ENCODE data around the gene RICTOR. TPM values are rescaled to one million over a fixed set of nuclear protein-coding genes. Genes with fewer than 3 reads are reported as not detected.

RICTOR gene
- total RNA-seq, 2 experiments from 2014 or later: 125 TPM

DNA sequence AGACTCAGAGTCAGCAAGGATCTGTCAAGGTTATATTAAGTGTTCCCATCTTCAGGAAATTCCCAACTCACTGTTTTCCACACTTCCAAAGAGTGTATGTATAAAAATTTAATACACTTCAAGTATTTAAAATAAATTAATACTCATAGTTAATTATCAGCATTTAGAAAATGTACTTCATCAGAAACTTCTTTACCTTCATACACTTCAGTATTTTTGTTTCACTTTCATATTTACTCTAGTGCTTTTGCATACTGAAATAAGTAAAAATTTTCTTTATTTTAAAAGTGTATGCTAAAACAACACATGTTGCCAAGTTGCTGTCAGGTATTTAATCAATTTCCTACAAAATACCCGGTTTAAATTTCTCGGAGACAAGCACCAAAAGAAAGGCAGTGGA is 16.5 kb downstream of the RICTOR start:
- POLR2A ChIA-PET: interaction anchor here (1.0 to 1.1 kb wide), 2 partner anchors 15 to 16 kb away, joined by 3 to 4 read pairs; no protein-coding TSS in a partner anchor
- H3K9me3 ChIP-seq (ENCODE audit: control insufficient read depth in 1 of 2, insufficient read depth in 1 of 2, low read length in 2 of 2): no peaks in the 10 kb centered on the region
- no peak overlapping the region for H3K27ac ChIP-seq (ENCODE audit: low read depth in 1 of 2, low read length in 2 of 2)
- Mint-ChIP-seq H3K4me3 (peak overlapping the region; percentile 2), H3K27ac (no peak overlapping the region), H3K36me3 (ENCODE audit: low read depth) (peaks cover 20% of the 10 kb centered on the region), H3K4me1 (ENCODE audit: low read depth) (peaks cover 90% of the 10 kb centered on the region), H3K27me3 (no peaks in the 10 kb centered on the region), H3K9me3 (no peaks in the 10 kb centered on the region)
- peaks cover 13% of the 10 kb centered on the region for H3K36me3 ChIP-seq (ENCODE audit: insufficient read depth, low read length)
- intact Hi-C loops (cut with DNase I, micrococcal nuclease): loop anchor here (2.0 to 5.0 kb wide), 2 partner anchors 15 to 40 kb away; no protein-coding TSS in a partner anchor
- CTCF ChIA-PET: no interaction called here
- peak overlapping the region; percentile 30 for H3K4me3 ChIP-seq (ENCODE audit: low read length)
- peak in 1 of 14 experiments; percentile 26 for DNase-seq
- peaks cover 4% of the 10 kb centered on the region for H3K4me1 ChIP-seq (ENCODE audit: insufficient read depth, low read length)
- TF ChIP-seq CTCF (IDR thresholded peaks at IDR 0.05): no peak
- ATAC-seq (ENCODE audit: poor library complexity): no peak
- H3K27me3 ChIP-seq (ENCODE audit: control insufficient read depth in 1 of 2, insufficient read depth in 2 of 2, low read length in 2 of 2): no peaks in the 10 kb centered on the region

- no peak overlapping the region for H3K27ac Mint-ChIP-seq
- no peak overlapping the region for H3K4me3 ChIP-seq (ENCODE audit: low read length)
- H3K9me3 ChIP-seq (ENCODE audit: control insufficient read depth in 1 of 2, insufficient read depth in 1 of 2, low read length in 2 of 2): no peaks in the 10 kb centered on the region
- ATAC-seq (ENCODE audit: poor library complexity): no peak
- CTCF ChIA-PET: no interaction called here
- POLR2A ChIA-PET: interaction anchor here (0.7 kb wide), 1 partner anchor 30 kb away, joined by 3 read pairs; no protein-coding TSS in a partner anchor
- H3K4me1 Mint-ChIP-seq (ENCODE audit: low read depth): peaks cover 88% of the 10 kb centered on the region
- H3K36me3 Mint-ChIP-seq (ENCODE audit: low read depth): peaks cover 34% of the 10 kb centered on the region
- peaks cover 12% of the 10 kb centered on the region for H3K36me3 ChIP-seq (ENCODE audit: insufficient read depth, low read length)
- no peak for DNase-seq
- H3K4me3 Mint-ChIP-seq: peak overlapping the region; percentile 34
- H3K4me1 ChIP-seq (ENCODE audit: insufficient read depth, low read length): peaks cover 7% of the 10 kb centered on the region
- H3K27me3 Mint-ChIP-seq: no peaks in the 10 kb centered on the region
- TF ChIP-seq CTCF (IDR thresholded peaks at IDR 0.05): no peak
- intact Hi-C loops (cut with DNase I, micrococcal nuclease): loop anchor here in 1 of 2 experiments (5.0 kb wide), 1 partner anchor 39 kb away; no protein-coding TSS in a partner anchor
- no peaks in the 10 kb centered on the region for H3K9me3 Mint-ChIP-seq
- H3K27ac ChIP-seq (ENCODE audit: low read depth in 1 of 2, low read length in 2 of 2): no peak overlapping the region
- H3K27me3 ChIP-seq (ENCODE audit: control insufficient read depth in 1 of 2, insufficient read depth in 2 of 2, low read length in 2 of 2): no peaks in the 10 kb centered on the region
These were observed 18.3 kb downstream of the RICTOR start for GRCh38 chr5:39055768-39056398.

- Mint-ChIP-seq H3K27ac (no peak overlapping the region), H3K4me3 (peak overlapping the region; percentile 34), H3K4me1 (ENCODE audit: low read depth) (peaks cover 87% of the 10 kb centered on the region), H3K27me3 (no peaks in the 10 kb centered on the region), H3K9me3 (no peaks in the 10 kb centered on the region), H3K36me3 (ENCODE audit: low read depth) (peaks cover 39% of the 10 kb centered on the region)
- no peak for ATAC-seq (ENCODE audit: poor library complexity)
- intact Hi-C loops (cut with DNase I, micrococcal nuclease): loop anchor here in 1 of 2 experiments (5.0 kb wide), 1 partner anchor 38 kb away; no protein-coding TSS in a partner anchor
- H3K27ac ChIP-seq (ENCODE audit: low read depth in 1 of 2, low read length in 2 of 2): no peak overlapping the region
- DNase-seq: no peak
- peaks cover 10% of the 10 kb centered on the region for H3K4me1 ChIP-seq (ENCODE audit: insufficient read depth, low read length)
- no peak for TF ChIP-seq CTCF (IDR thresholded peaks at IDR 0.05)
- H3K27me3 ChIP-seq (ENCODE audit: control insufficient read depth in 1 of 2, insufficient read depth in 2 of 2, low read length in 2 of 2): no peaks in the 10 kb centered on the region
- POLR2A ChIA-PET: no interaction called here
- H3K4me3 ChIP-seq (ENCODE audit: low read length): no peak overlapping the region
- H3K9me3 ChIP-seq (ENCODE audit: control insufficient read depth in 1 of 2, insufficient read depth in 1 of 2, low read length in 2 of 2): no peaks in the 10 kb centered on the region
- peaks cover 13% of the 10 kb centered on the region for H3K36me3 ChIP-seq (ENCODE audit: insufficient read depth, low read length)
- CTCF ChIA-PET: no interaction called here
These were observed 19.0 kb downstream of the RICTOR start for GRCh38 chr5:39055027-39055767.
